CD4-positive, alpha-beta T cell treated with Interleukin-4 for 1 hour (primary cell): ENCODE measurements around the gene BOD1.

Source experiments
- DNase-seq, 2 donors: peaks; one replicate each; pipeline ENCODE4 v3.0.0-alpha.2; 2020 to 2022

Gene BOD1

DNA sequence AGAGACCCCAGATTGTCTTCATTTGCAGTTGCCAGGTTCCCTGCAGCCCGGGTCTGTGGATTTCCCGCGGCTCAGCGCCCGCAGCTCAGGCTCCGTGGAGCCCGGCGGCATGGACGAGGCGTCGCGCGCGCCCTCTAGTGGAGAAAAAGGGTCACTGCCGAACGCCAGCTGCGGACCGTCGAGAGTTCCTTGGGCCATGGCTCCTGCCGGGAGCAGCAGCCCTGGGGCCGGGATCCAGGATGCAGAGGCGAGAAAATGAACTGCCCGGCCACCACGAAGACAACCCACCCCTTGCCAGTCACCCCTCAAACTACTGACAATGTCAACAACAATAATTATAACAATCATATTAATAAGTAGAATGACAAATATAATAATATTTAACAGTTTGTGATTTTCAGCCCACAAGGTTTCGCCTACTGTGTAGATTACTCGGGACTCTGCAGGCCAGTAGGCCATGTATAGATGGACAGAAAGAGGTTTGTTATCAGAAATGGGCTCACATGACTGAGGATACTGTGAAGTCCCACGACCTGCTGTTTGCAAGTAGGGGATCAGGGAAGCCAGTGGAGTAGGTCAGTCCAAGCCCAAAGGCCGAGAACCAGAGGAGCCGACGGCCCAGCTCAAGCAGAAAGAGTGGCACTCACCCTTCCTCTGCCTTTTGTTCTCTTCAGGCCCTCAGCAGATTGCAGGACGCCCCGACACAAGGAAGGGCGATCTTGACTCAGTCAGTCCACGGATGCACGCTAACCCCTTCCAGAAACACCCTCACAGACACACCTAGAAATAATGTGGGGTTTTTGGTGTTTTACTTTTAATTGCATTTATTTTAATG lies 43.1 kb downstream of the BOD1 start:
- DNase-seq: peak; percentile 43 to 47

DNA sequence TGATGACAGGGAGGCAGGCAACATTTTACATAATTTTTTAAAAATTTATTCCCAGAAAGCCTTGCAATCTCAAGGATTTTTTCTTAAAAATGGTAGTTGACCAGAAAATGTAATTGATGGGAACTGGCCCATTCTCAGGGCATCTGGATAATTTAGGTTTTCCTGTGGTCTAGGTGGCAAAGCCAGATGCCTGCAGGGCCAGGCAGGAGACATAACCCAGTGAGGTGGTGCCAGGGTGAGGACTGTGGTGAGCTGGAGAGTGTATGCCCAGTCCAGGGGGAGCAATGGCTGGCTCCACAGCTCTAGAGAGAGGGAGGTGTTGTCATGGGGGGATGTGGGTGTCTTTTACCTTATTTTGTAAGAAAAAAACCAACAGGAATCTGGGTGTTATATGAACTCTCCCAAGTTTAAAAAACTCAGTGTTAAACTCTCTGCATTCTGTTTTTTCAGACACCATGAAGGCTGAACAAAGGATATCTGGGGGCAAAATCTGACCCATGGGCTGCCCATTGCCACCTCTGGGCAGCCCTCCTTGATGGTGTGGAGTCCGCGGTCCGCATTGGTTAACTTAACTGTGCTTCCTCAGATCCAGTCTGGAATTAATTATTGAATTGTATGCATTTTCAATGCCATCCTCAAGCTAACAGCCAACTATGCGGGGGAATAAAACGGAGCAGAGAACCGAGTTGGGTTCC lies 43.9 kb downstream of the BOD1 start:
- no peak for DNase-seq

DNA sequence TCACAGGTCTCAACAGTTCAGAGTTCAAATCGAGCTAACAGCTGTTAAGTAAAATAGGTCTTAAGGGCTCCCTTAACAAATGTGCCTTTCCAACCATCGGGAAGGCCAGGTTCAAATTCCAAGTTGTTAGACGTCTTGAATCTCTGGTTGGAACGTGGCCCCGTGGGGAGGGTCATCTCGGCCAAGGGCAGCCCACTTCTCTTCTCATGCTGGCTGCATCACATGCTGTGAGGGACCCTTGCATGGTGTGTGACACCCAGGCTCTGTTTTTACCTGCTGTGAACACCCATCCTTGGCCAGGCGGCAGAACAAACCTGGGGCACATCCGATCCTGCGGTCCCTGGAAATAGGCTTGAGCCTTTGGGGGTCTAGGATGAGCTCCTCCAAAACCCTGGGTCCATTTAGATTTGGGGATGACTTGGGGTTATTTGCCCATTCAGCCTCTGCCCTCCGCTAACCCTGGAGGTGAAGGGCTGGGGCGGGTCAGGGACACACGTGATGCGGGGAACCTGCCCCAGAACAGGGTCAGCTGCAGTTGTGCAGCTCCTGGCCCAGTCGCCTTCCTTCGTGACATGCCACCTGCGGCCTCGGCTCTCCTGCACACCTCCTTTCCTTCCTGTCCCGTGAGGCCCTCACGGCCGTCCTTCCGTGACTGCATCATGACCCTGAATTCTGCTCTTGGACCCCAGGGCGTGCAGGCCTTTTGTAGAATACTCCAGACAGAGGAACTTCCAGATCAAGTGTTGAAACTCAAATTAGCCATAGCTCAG lies 45.9 kb downstream of the BOD1 start:
- no peak for DNase-seq

DNA sequence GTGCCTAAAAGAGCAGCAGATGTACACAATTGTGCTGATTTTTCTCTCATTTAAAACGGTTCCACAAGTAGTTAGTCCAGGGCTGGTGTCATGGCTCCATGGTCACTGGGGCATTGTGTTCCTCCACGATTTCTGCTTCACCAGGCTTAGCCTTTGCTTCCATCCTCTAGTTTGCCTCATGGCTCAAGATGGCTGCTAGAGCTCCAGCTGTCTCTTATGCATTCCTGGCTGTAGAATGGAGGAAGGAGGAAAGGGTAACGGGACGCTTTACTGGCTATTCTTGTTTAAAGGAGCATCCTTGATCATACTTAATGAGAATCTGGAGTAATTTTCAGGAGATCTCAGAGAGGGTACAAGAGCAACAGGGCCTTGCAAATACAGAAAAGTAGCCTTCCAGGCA lies 47.7 kb downstream of the BOD1 start:
- no peak for DNase-seq

DNA sequence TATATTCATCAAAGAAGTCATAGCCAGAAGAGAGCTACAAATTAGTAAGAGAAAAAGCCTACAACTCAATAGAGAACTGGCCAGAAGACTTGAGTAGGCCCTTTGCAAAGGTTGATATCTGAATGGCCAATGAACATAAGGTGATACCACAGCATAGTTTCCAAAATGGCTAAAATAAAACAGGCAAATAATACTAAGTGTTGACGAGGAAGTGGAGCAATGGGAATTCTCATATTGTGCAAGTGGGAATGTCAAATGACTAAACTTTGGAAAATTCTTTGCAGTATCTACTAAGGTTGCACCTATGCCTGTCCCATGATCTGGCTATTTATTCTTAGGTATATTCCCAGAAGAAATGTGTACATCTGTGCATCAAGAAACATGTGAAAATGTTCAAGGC lies 48.3 kb downstream of the BOD1 start:
- no peak for DNase-seq

DNA sequence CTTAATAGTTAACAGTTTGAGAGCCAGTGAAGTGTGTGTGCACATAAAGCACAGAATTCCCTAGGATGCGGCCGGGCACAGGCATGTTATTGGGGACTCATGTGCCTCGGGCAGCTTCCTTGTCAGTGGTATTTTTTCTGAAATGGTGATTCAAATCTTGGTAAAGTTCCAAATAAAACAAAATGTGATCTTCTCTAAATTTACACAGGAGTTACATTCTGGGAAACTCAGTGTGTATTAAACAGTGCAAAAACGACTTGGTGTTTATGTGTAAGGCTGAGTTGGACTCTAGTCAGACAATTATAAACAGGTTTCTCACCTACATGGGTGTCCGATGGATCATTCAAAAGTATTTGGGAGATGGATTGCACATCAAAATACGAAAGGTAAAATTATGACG lies 48.9 kb downstream of the BOD1 start:
- DNase-seq: no peak

DNA sequence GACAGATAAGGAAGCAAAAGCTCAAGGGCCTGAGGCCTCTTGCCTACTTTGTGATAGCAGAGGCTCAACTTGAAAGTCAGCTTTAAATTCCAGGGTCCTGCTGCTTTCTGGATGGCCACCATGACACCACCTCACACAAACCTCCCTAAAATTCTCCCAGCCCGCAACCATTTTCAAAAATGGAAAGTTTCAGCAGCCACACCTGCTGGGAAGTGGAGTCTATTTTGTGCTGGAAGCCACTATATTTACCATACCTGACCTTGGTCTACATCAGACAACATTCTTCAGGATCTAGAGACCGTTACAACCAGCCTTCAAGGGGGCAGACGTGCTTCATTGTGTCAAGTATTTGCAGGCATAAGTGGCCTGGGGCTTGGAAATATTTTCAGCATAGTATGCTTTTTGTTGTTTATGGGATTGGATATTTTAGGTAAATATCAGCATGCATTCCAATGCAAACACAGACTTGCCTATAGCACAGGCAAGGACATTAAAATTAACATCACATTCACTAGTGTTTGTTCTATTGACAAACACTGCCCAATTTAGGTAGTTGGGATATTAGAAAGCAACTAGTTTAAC lies 50.9 kb downstream of the BOD1 start:
- DNase-seq: no peak

DNA sequence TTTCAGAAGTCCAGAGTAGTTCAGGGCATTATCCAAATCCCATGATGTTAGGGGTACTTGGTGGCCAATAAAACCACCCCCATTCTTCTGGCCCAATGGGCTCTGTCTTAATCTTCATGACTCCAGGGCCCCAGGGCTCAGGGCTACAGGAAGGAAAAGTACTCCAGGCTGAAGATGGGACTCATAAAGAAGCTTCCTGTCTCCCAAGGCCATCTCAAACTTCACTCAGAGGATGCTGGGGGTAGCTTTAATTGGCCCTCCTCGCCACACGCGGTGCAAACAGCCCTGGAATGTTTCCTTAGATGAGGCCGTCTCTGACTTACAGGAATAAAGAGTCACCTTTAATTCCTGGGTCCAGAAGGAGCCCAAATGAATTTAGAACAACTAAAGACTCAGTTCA lies 52.3 kb downstream of the BOD1 start:
- no peak for DNase-seq

DNA sequence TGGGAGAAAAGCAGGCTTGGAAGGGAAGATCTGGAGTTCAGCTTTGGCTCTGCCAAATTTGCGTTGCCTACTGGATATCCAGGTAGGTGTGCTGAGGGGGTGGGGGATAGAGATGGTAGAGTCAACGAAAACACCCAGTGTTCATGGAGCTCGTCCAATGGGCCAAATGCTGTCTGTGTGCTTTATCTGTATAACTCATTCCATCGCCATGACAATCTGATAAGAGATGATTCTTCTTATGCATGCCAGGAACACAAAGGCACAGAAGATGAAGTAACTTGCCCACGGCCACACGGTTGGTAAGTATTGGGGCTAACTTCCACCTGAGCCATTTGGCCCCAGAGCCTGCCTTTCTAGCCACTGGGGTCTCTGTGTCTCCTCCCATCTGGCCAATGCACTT lies 53.2 kb downstream of the BOD1 start:
- DNase-seq: no peak

DNA sequence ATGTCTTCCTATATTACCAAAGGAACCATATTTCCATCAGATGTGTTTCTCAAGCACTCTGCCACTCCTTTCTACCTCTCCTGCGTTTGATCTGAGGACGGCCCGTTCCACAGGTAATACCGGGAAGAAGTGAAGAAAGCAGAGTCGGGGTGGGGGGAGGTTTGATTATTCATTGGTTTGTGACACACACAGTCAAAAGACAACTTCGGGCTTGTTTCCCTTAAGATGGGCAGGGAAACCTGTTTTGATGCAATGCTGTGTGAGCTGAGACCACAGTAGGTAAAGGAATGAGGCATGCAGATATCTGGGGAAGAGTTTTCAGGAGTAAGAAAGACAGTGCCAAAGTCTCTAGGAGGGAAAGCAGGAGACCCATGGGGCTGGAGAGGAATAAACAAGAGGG lies 54.0 kb downstream of the BOD1 start:
- DNase-seq: no peak
